HepG2 (cell line): ENCODE measurements around the gene GATAD2B. TPM values are rescaled to one million over a fixed set of nuclear protein-coding genes. Genes with fewer than 3 reads are reported as not detected.

ENCODE experiments used
- BORCS8-MEF2B ChIP-seq: sonication (generic); formaldehyde crosslinking; IDR thresholded peaks from 2 replicates; pipeline ENCODE4 v1.8.0; 2022; ENCODE audit warnings: mild to moderate bottlenecking, missing genetic modification reagents
- DNMT1 ChIP-seq: sonication (generic); formaldehyde crosslinking; IDR thresholded peaks from 2 replicates; pipeline ENCODE4 v1.5.1; 2020; ENCODE audit warnings: mild to moderate bottlenecking, missing genetic modification reagents
- FUBP1 ChIP-seq: sonication (generic); formaldehyde crosslinking; IDR thresholded peaks from 2 replicates; pipeline ENCODE4 v1.5.1; 2020; ENCODE audit warnings: missing genetic modification reagents, mild to moderate bottlenecking, borderline replicate concordance
- NR2C2 ChIP-seq: sonication (generic); formaldehyde crosslinking; IDR thresholded peaks from 2 replicates; pipeline ENCODE4 v1.4.0; 2020; ENCODE audit warnings: missing genetic modification reagents, mild to moderate bottlenecking, moderate library complexity, borderline replicate concordance
- PAF1 ChIP-seq: IDR thresholded peaks from 2 replicates; pipeline ENCODE4 v1.6.1; 2016; ENCODE audit warnings: missing genetic modification reagents, missing compliant biosample characterization
- PHF8 ChIP-seq: sonication (generic); formaldehyde crosslinking; IDR thresholded peaks from 2 replicates; pipeline ENCODE4 v1.5.0; 2020; ENCODE audit warnings: missing genetic modification reagents
- PRDM4 ChIP-seq: sonication (generic); formaldehyde crosslinking; IDR thresholded peaks from 2 replicates; pipeline ENCODE4 v1.9.0; 2021; ENCODE audit warnings: missing genetic modification reagents, borderline replicate concordance
- REST ChIP-seq, 2 experiments: IDR thresholded peaks; 2 replicates each; pipeline ENCODE4 v1.6.1; 2011 to 2012; ENCODE audit warnings: low read length in 2 of 2, borderline replicate concordance in 1 of 2, low read depth in 1 of 2, mild to moderate bottlenecking in 1 of 2, moderate library complexity in 1 of 2
- SATB2 ChIP-seq: sonication (generic); formaldehyde crosslinking; IDR thresholded peaks from 2 replicates; pipeline ENCODE4 v1.5.0; 2020; ENCODE audit warnings: missing genetic modification reagents
- SKIL ChIP-seq: sonication (generic); formaldehyde crosslinking; IDR thresholded peaks from 2 replicates; pipeline ENCODE4 v1.8.0; 2022; ENCODE audit warnings: missing genetic modification reagents, mild to moderate bottlenecking, moderate library complexity, borderline replicate concordance
- TBX3 ChIP-seq: fragments of 450-650 bp; IDR thresholded peaks from 2 replicates; pipeline ENCODE4 v1.6.1; 2017; ENCODE audit warnings: antibody characterized with exemption, mild to moderate bottlenecking, inconsistent platforms, borderline replicate concordance
- ZNF101 ChIP-seq: sonication (generic); formaldehyde crosslinking; IDR thresholded peaks from 2 replicates; pipeline ENCODE4 v1.4.0; 2020; ENCODE audit warnings: mild to moderate bottlenecking, low read depth, missing genetic modification reagents, borderline replicate concordance
- ZNF451 ChIP-seq: sonication (generic); formaldehyde crosslinking; IDR thresholded peaks from 2 replicates; pipeline ENCODE4 v1.5.0; 2020; ENCODE audit warnings: mild to moderate bottlenecking, missing genetic modification reagents
- ZNF510 ChIP-seq: sonication (generic); formaldehyde crosslinking; IDR thresholded peaks from 2 replicates; pipeline ENCODE4 v1.4.0; 2020; ENCODE audit warnings: low read depth, mild to moderate bottlenecking, missing genetic modification reagents
- ZNF576 ChIP-seq: sonication (generic); formaldehyde crosslinking; IDR thresholded peaks from 2 replicates; pipeline ENCODE4 v1.4.0; 2020; ENCODE audit warnings: mild to moderate bottlenecking, missing genetic modification reagents
- ZNF660 ChIP-seq: sonication (generic); formaldehyde crosslinking; IDR thresholded peaks from 2 replicates; pipeline ENCODE4 v1.5.1; 2020; ENCODE audit warnings: mild to moderate bottlenecking, low read depth, missing genetic modification reagents, borderline replicate concordance
- ZNF678 ChIP-seq: sonication (generic); formaldehyde crosslinking; IDR thresholded peaks from 2 replicates; pipeline ENCODE4 v1.4.0; 2020; ENCODE audit warnings: mild to moderate bottlenecking, missing genetic modification reagents
- polyA plus RNA-seq, 8 experiments: library from polyadenylated mRNA; depleted of rRNA in 3 of 8; stranded (reverse) in 7 of 8; unstranded in 1 of 8; fragments of >200 nt; fragmentation: Illumina TruSeq in 4 of 8; extraction: Trizol in 4 of 8; gene quantifications; 2 replicates each; pipeline versions ENCODE4 v1.2.1 to v1.2.3, GENCODE V29; 2011 to 2016; ENCODE audit warnings: low read depth in 4 of 8, missing spikeins in 1 of 8, mixed read lengths in 1 of 8; ENCODE audit not compliant: insufficient read depth in 1 of 8
- total RNA-seq, 5 experiments: library from RNA; depleted of rRNA; stranded (reverse); fragments of >200 nt; fragmentation: Illumina TruSeq; extraction: Trizol; gene quantifications; 2 replicates each; pipeline ENCODE4 v1.2.3, GENCODE V29; 2016; ENCODE audit warnings: low read depth in 1 of 5

The GATAD2B gene
- total and polyA plus RNA-seq, 2 of the 13 experiments (the other 11 are each of a cell fraction or from before 2014, with no cell fraction given) = 3.2 to 5.2 TPM

GRCh38 chr1:153783233-153784190 lies 139.3 kb downstream of the GATAD2B start (continued):
- no peak for TF ChIP-seq PRDM4 (CRISPR knock-in tag)
- no peak for TF ChIP-seq ZNF451 (CRISPR knock-in tag)
- TF ChIP-seq SKIL (CRISPR knock-in tag) = no peak
- TF ChIP-seq ZNF678 = no peak
- TF ChIP-seq ZNF576 (CRISPR knock-in tag) = no peak
- TF ChIP-seq NR2C2 (CRISPR knock-in tag) = no peak
- TF ChIP-seq PHF8 = peak; percentile 93
- TF ChIP-seq BORCS8-MEF2B (CRISPR knock-in tag) = peak; percentile 86
- TF ChIP-seq REST (IDR thresholded peaks at IDR 0.05; ENCODE audit: borderline replicate concordance in 1 of 2, low read depth in 1 of 2, low read length in 2 of 2) = no peak
- no peak for TF ChIP-seq TBX3
- no peak for TF ChIP-seq SATB2 (CRISPR knock-in tag)
- TF ChIP-seq PAF1 (CRISPR knock-in tag) = no peak
- 0 out of 2 replicates have a peak, but pooled peaks have one; percentile 69 for TF ChIP-seq FUBP1 (CRISPR knock-in tag)
- TF ChIP-seq ZNF101 (CRISPR knock-in tag) = no peak
- no peak for TF ChIP-seq DNMT1 (CRISPR knock-in tag)
- TF ChIP-seq ZNF510 (CRISPR knock-in tag) = 0 out of 2 replicates have a peak, but pooled peaks have one; percentile 30
- TF ChIP-seq ZNF660 (CRISPR knock-in tag) = no peak
